ENCODE results near the gene CLCNKB.

DNA sequence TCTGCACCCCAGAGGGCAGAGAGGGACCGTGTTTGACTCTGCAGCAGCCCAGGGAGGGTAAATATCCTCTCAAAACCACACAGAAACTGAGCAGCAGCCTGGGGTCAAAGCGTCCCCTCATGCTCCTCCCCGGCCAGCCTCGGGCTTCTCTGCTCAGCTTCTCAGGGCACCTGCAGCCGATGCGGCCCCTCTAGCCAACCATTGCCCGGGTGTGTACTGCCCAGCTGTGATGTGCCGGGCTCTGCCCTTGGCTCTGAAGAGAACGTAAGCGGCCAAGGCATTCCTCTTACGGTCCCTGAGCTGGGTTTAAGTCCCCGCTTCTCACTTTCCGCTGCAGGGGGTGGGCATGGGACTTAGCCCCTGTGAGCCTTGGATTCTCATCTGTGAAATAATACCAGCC, 24.4 kb downstream of the CLCNKB start:
- no peak for TF ChIP-seq MXI1 (IDR thresholded peaks at IDR 0.05; ENCODE audit: borderline replicate concordance, low read depth, low read length)
- TF ChIP-seq CTCF (conservative IDR thresholded peaks at IDR 0.05; ENCODE audit: low read depth, low read length): no peak
- TF ChIP-seq CEBPB (IDR thresholded peaks at IDR 0.05; ENCODE audit: low read depth, low read length): no peak
